ENCODE results near the gene TFAM. TPM values are rescaled to one million over a fixed set of nuclear protein-coding genes. Genes with fewer than 3 reads are reported as not detected.

Gene TFAM
- total RNA-seq = 18.7 and 35.2 TPM in 2 replicates

GRCh38 chr10:58384999-58385783 is at the start of gene TFAM:
Gene TFAM, plus strand, starts transcription at chr10:58385410. Its CDS starts 138 bp downstream, at chr10:58385548.

Other genes with a start within 250 kb of the TFAM start
- 6.2 and 6.8 TPM in 2 replicates for gene IPMK, start 117.5 kb upstream of the TFAM start, total RNA-seq
- gene CISD1, start 116.2 kb upstream of the TFAM start, total RNA-seq = 23.9 TPM in 2 replicates
- gene UBE2D1, start 50.4 kb upstream of the TFAM start, total RNA-seq = 14.0 and 16.8 TPM in 2 replicates
- gene BICC1, start 127.5 kb downstream of the TFAM start, total RNA-seq = 45.9 TPM in 2 replicates

All from subcutaneous preadipocyte (primary cell).